Caco-2 (cell line): ENCODE results near the gene PRKACA. TPM values are rescaled to one million over a fixed set of nuclear protein-coding genes. Genes with fewer than 3 reads are reported as not detected.

Experiments used
- BruUV-seq: library from RNA; stranded (reverse); fragments of 400-500 nt; replicated peaks from 2 replicates; lab custom pipeline; 2021; lab: Mats Ljungman, UMichigan
- CTCF ChIA-PET: fragments of 300-600 bp; sonication (Branson Sonifier 250); formaldehyde crosslinking; loops from one replicate; lab custom pipeline; 2022; ENCODE audit warnings: antibody characterized with exemption; lab: Charles Lee
- POLR2A ChIA-PET: fragments of 300-600 bp; sonication (Branson Sonifier 250); formaldehyde crosslinking; loops from one replicate; lab custom pipeline; 2022; ENCODE audit warnings: antibody characterized with exemption; lab: Charles Lee
- DNase-seq, 2 experiments: peaks; one replicate each; pipeline versions ENCODE4 v3.0.0 to v3.0.0-alpha.2; 2020 to 2022
- H3K27me3 ChIP-seq: replicated peaks from 2 replicates; pipeline ENCODE4 v1.6.0; 2011; ENCODE audit warnings: low read length; ENCODE audit not compliant: control insufficient read depth, insufficient read depth
- H3K36me3 ChIP-seq: 2 replicates; pipeline ENCODE4 v1.5.1; 2011; ENCODE audit warnings: low read length; ENCODE audit not compliant: control insufficient read depth, insufficient read depth
- H3K4me1 ChIP-seq: fragments of 250-450 bp; sonication (Bioruptor Pico); 2 replicates; pipeline ENCODE4 v1.5.1; 2020; ENCODE audit warnings: mild to moderate bottlenecking
- H3K4me3 ChIP-seq: 2 replicates; pipeline ENCODE4 v1.5.1; 2011; ENCODE audit warnings: low read depth, mild to moderate bottlenecking, control low read depth, low read length
- H3K9me3 ChIP-seq: fragments of 250-450 bp; sonication (Bioruptor Pico); 2 replicates; pipeline ENCODE4 v1.5.1; 2020; ENCODE audit warnings: mild to moderate bottlenecking, moderate library complexity
- H3K27ac Mint-ChIP-seq: one replicate; pipeline ENCODE4 v1.8.0; 2022; ENCODE audit warnings: mixed read lengths; ENCODE audit not compliant: unreplicated experiment
- H3K27me3 Mint-ChIP-seq: one replicate; pipeline ENCODE4 v1.8.0; 2022; ENCODE audit warnings: mixed read lengths; ENCODE audit not compliant: insufficient read depth, unreplicated experiment
- H3K36me3 Mint-ChIP-seq: one replicate; pipeline ENCODE4 v1.8.0; 2022; ENCODE audit warnings: mild to moderate bottlenecking, mixed read lengths; ENCODE audit not compliant: insufficient read depth, unreplicated experiment
- H3K4me1 Mint-ChIP-seq: one replicate; pipeline ENCODE4 v1.8.0; 2022; ENCODE audit warnings: low read depth, mixed read lengths; ENCODE audit not compliant: unreplicated experiment
- H3K4me3 Mint-ChIP-seq: one replicate; pipeline ENCODE4 v1.8.0; 2022; ENCODE audit warnings: mild to moderate bottlenecking, moderate library complexity, mixed read lengths; ENCODE audit not compliant: unreplicated experiment
- H3K9me3 Mint-ChIP-seq: one replicate; pipeline ENCODE4 v1.8.0; 2022; ENCODE audit warnings: mixed read lengths; ENCODE audit not compliant: unreplicated experiment
- intact Hi-C: fragments of 100-400 bp; cut with micrococcal nuclease; formaldehyde crosslinking; loops from one replicate; pipeline ENCODE4 v1.10.0; 2022; ENCODE audit not compliant: unreplicated experiment
- total RNA-seq: library from RNA; stranded (reverse); gene quantifications from 2 replicates; pipeline ENCODE4 v1.2.3, GENCODE V29; 2022
- TF ChIP-seq, protein P1 (sequence below), 2 experiments: fragments of 200-600 bp in 1 of 2; IDR thresholded peaks; 1 replicate in 1 of 2; 2 replicates in 1 of 2; pipeline versions ENCODE4 v1.5.1 to v1.8.0; 2011 to 2022; ENCODE audit warnings: antibody characterized with exemption in 1 of 2, control low read depth in 1 of 2, inconsistent platforms in 1 of 2, low read depth in 1 of 2, low read length in 1 of 2, mild to moderate bottlenecking in 1 of 2, moderate library complexity in 1 of 2; ENCODE audit not compliant: insufficient read depth in 1 of 2, severe bottlenecking in 1 of 2, unreplicated experiment in 1 of 2

The PRKACA gene
- total RNA-seq, 1 experiment from 2014 or later, result 51.9 TPM

GRCh38 chr19:14165990-14166830 lies 48.6 kb upstream of the PRKACA start:
- TF ChIP-seq, protein P1, sequence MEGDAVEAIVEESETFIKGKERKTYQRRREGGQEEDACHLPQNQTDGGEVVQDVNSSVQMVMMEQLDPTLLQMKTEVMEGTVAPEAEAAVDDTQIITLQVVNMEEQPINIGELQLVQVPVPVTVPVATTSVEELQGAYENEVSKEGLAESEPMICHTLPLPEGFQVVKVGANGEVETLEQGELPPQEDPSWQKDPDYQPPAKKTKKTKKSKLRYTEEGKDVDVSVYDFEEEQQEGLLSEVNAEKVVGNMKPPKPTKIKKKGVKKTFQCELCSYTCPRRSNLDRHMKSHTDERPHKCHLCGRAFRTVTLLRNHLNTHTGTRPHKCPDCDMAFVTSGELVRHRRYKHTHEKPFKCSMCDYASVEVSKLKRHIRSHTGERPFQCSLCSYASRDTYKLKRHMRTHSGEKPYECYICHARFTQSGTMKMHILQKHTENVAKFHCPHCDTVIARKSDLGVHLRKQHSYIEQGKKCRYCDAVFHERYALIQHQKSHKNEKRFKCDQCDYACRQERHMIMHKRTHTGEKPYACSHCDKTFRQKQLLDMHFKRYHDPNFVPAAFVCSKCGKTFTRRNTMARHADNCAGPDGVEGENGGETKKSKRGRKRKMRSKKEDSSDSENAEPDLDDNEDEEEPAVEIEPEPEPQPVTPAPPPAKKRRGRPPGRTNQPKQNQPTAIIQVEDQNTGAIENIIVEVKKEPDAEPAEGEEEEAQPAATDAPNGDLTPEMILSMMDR (IDR thresholded peaks at IDR 0.05; ENCODE audit: insufficient read depth in 1 of 2, low read depth in 1 of 2, low read length in 1 of 2, severe bottlenecking in 1 of 2, unreplicated experiment in 1 of 2), result no peak
- no peak overlapping the region for H3K27ac Mint-ChIP-seq
- intact Hi-C loops, result no loop called here
- POLR2A ChIA-PET, result no interaction called here
- Histone ChIP-seq H3K4me3 (no peak overlapping the region), H3K9me3 (no peaks in the 10 kb centered on the region), H3K4me1 (no peaks in the 10 kb centered on the region), H3K27me3 (no peaks in the 10 kb centered on the region), H3K36me3 (no peaks in the 10 kb centered on the region)
- no peaks in the 10 kb centered on the region for H3K36me3 Mint-ChIP-seq
- H3K27me3 Mint-ChIP-seq, result no peaks in the 10 kb centered on the region
- CTCF ChIA-PET, result interaction anchor here (0.6 kb wide), 1 partner anchor 200 kb away, joined by 5 read pairs; no protein-coding TSS in a partner anchor
- H3K4me1 Mint-ChIP-seq, result no peaks in the 10 kb centered on the region
- BruUV-seq, result no TSS peak
- no peak for DNase-seq
- H3K4me3 Mint-ChIP-seq, result no peak overlapping the region
- no peaks in the 10 kb centered on the region for H3K9me3 Mint-ChIP-seq

DNA sequence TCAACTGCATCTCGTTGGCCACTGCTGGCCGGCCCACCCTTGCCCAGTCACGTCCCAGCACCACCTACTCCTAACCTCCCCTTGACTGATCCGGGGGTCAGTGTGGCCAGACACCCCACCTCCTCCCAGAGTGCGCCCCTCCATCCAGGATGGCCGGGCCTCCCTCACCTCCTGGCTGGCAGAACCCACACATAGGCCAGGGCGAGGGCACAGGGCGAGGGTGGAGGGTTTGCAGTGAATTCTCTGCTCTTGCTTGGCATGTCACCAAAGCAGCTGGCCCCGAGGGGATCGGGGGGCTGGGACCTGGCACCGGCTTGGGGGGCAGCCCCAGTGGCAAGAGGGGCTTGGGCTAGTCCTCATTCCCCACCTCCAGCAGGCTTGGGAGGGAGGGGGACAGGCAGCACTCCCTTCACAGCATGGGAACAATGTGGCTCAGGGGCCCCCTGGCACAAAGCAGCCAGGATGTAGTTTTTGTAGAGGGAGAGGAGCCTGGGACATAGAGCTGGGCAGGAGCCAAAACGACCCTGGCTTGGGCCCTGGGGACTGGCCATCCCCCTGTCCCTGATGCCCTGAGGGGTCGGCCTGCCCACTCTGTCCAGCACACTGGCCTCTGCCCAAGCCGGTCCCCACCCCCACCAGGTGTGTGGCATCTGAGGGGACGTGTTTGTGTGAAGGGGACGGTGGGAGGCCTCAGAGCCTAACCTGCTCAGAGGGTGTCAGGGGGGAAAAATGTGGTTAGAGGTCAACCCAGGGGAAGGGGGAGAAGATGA lies 47.3 kb upstream of the PRKACA start:
- Mint-ChIP-seq H3K36me3 (no peaks in the 10 kb centered on the region), H3K27ac (no peak overlapping the region), H3K4me1 (no peaks in the 10 kb centered on the region), H3K9me3 (no peaks in the 10 kb centered on the region), H3K4me3 (no peak overlapping the region), H3K27me3 (no peaks in the 10 kb centered on the region)
- BruUV-seq, result no TSS peak
- Histone ChIP-seq H3K4me1 (no peaks in the 10 kb centered on the region), H3K9me3 (no peaks in the 10 kb centered on the region), H3K36me3 (no peaks in the 10 kb centered on the region), H3K27me3 (no peaks in the 10 kb centered on the region), H3K4me3 (no peak overlapping the region)
- ChIA-PET CTCF (no interaction called here), POLR2A (no interaction called here)
- DNase-seq, result no peak
- TF ChIP-seq, protein P1 (IDR thresholded peaks at IDR 0.05; ENCODE audit: insufficient read depth in 1 of 2, low read depth in 1 of 2, low read length in 1 of 2, severe bottlenecking in 1 of 2, unreplicated experiment in 1 of 2), result no peak
- intact Hi-C loops, result no loop called here

DNA sequence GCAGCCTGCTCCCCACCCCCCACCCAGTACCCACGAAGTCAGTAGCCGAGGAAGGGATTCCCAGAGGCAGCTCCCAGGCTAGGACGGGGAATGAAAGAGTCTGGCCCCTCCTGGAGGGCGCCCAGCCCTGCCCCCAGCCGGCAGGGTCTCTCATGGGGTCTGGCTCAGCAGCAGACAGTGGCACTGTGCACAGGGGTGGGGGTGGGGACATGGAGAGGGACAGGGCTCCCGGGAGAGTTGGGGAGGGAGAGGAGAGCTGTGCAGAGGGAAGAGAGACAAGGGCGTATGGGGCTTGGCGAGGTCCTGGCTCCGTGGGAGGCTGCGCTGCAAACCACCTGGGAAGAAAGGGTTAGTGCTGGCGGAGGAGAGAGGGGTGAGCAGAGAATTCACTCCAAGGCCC lies 46.5 kb upstream of the PRKACA start:
- ChIA-PET CTCF (no interaction called here), POLR2A (no interaction called here)
- intact Hi-C loops, result no loop called here
- H3K4me1 ChIP-seq, result no peaks in the 10 kb centered on the region
- no peaks in the 10 kb centered on the region for H3K27me3 ChIP-seq
- Mint-ChIP-seq H3K4me3 (no peak overlapping the region), H3K9me3 (no peaks in the 10 kb centered on the region), H3K4me1 (no peaks in the 10 kb centered on the region), H3K27me3 (no peaks in the 10 kb centered on the region), H3K36me3 (no peaks in the 10 kb centered on the region), H3K27ac (no peak overlapping the region)
- H3K36me3 ChIP-seq, result no peaks in the 10 kb centered on the region
- TF ChIP-seq, protein P1 (IDR thresholded peaks at IDR 0.05; ENCODE audit: insufficient read depth in 1 of 2, low read depth in 1 of 2, low read length in 1 of 2, severe bottlenecking in 1 of 2, unreplicated experiment in 1 of 2), result no peak
- H3K9me3 ChIP-seq, result no peaks in the 10 kb centered on the region
- no peak overlapping the region for H3K4me3 ChIP-seq
- no TSS peak for BruUV-seq
- no peak for DNase-seq
